Panc1 (cell line): ENCODE measurements around the gene GEMIN7. TPM values are rescaled to one million over a fixed set of nuclear protein-coding genes. Genes with fewer than 3 reads are reported as not detected.
A peak's percentile ranks its signal among the peaks of the same experiment; 100 is the strongest.

Experiments used
- ATAC-seq: fragments of 200-7000 bp; cut with Tn5 transposase; 2 replicates; pipeline ENCODE4 v1.9.1; 2020; ENCODE audit warnings: mild to moderate bottlenecking, moderate library complexity
- BruUV-seq: library from RNA; stranded (reverse); fragments of 400-500 nt; replicated peaks from 2 replicates; lab custom pipeline; 2021; lab: Mats Ljungman, UMichigan
- CTCF ChIA-PET: fragments of 300-600 bp; sonication (Branson Sonifier 250); formaldehyde crosslinking; loops from one replicate; lab custom pipeline; 2022; ENCODE audit warnings: antibody characterized with exemption; lab: Charles Lee
- POLR2A ChIA-PET: fragments of 300-600 bp; sonication (Branson Sonifier 250); formaldehyde crosslinking; loops from one replicate; lab custom pipeline; 2022; ENCODE audit warnings: antibody characterized with exemption; lab: Charles Lee
- DNase-seq: peaks from one replicate; pipeline ENCODE4 v3.0.0-alpha.2; 2010; ENCODE audit warnings: low read depth, low spot score
- H3K27ac ChIP-seq: 2 replicates; pipeline ENCODE4 v1.5.1; 2011; ENCODE audit warnings: mild to moderate bottlenecking, low read length, inconsistent platforms
- H3K27me3 ChIP-seq: fragments of 200-500 bp; sonication (Bioruptor generic); 2 replicates; pipeline ENCODE4 v1.6.0; 2014; ENCODE audit warnings: low read length, inconsistent platforms; ENCODE audit not compliant: control insufficient read depth, insufficient read depth
- H3K36me3 ChIP-seq: fragments of 200-500 bp; sonication (Bioruptor generic); 2 replicates; pipeline ENCODE4 v1.5.1; 2014; ENCODE audit warnings: inconsistent platforms, mild to moderate bottlenecking, low read length, moderate library complexity; ENCODE audit not compliant: control insufficient read depth, insufficient read depth
- H3K4me1 ChIP-seq: 2 replicates; pipeline ENCODE4 v1.5.1; 2011; ENCODE audit warnings: inconsistent platforms, mild to moderate bottlenecking, low read length, moderate library complexity; ENCODE audit not compliant: control insufficient read depth, insufficient read depth
- H3K4me3 ChIP-seq, 2 experiments: 2 replicates each; pipeline ENCODE4 v1.5.1; 2011 to 2012; ENCODE audit warnings: low read depth in 2 of 2, low read length in 2 of 2, mild to moderate bottlenecking in 2 of 2, inconsistent platforms in 1 of 2, moderate library complexity in 1 of 2
- H3K9me3 ChIP-seq: fragments of 200-500 bp; sonication (Bioruptor generic); 2 replicates; pipeline ENCODE4 v1.5.1; 2014; ENCODE audit warnings: low read depth, mild to moderate bottlenecking, inconsistent platforms, low read length, moderate library complexity; ENCODE audit not compliant: control insufficient read depth, insufficient read depth
- POLR2AphosphoS5 ChIP-seq: IDR thresholded peaks from 2 replicates; pipeline ENCODE4 v1.6.1; 2012; ENCODE audit warnings: mild to moderate bottlenecking, low read depth, low read length, moderate library complexity
- REST ChIP-seq, 2 experiments: IDR thresholded peaks; 2 replicates each; pipeline ENCODE4 v1.6.1; 2011 to 2012; ENCODE audit warnings: low read depth in 2 of 2, control low read depth in 1 of 2, low read length in 1 of 2, mild to moderate bottlenecking in 1 of 2, moderate library complexity in 1 of 2; ENCODE audit not compliant: insufficient read depth in 1 of 2
- SIN3A ChIP-seq: IDR thresholded peaks from 2 replicates; pipeline ENCODE4 v1.6.1; 2012; ENCODE audit warnings: low read depth, mild to moderate bottlenecking, low read length, moderate library complexity, borderline replicate concordance; ENCODE audit not compliant: insufficient read depth
- TCF7L2 ChIP-seq: IDR thresholded peaks from 2 replicates; pipeline ENCODE4 v1.6.1; 2011; ENCODE audit warnings: mild to moderate bottlenecking, low read depth, low read length, inconsistent platforms
- in situ Hi-C: cut with HindIII; loops from 2 replicates; pipeline ENCODE4 v1.10.0; 2016; ENCODE audit warnings: low sequenced_read_pairs, low pct_unique_long_range_greater_than_20kb
- intact Hi-C: fragments of 100-400 bp; cut with micrococcal nuclease; formaldehyde crosslinking; loops from one replicate; pipeline ENCODE4 v1.10.0; 2022; ENCODE audit not compliant: unreplicated experiment
- total RNA-seq: library from RNA; stranded (reverse); gene quantifications from one replicate; pipeline ENCODE4 v1.2.1, GENCODE V29; 2021; ENCODE audit not compliant: unreplicated experiment
- TF ChIP-seq, protein P1 (sequence below): fragments of 450-650 bp; IDR thresholded peaks from 2 replicates; pipeline ENCODE4 v1.5.1; 2017; ENCODE audit warnings: mild to moderate bottlenecking

GEMIN7 gene
- total RNA-seq, 1 experiment from 2014 or later, result 29.5 TPM

DNA sequence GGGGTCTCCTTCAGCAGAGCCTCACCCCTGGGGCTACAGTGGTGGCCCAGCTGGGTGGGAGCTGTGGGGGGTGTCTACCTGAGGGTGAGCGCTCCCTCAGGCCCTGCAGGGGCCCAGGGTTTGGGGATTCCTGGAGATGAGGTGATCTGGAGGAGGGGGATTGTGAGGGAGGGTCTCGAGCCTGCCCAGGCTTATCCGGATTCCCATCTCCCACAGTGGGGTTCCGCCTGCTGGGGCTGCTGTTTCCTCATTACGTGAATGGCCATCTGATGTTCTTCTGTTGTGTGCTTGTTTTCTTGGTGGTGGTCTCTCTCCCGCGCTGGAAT, 18.4 kb downstream of the GEMIN7 start:
- H3K36me3 ChIP-seq, result peaks cover 4% of the 10 kb centered on the region; the same call in 1 of the 2 replicates
- TF ChIP-seq TCF7L2, result no peak
- TF ChIP-seq, protein P1, sequence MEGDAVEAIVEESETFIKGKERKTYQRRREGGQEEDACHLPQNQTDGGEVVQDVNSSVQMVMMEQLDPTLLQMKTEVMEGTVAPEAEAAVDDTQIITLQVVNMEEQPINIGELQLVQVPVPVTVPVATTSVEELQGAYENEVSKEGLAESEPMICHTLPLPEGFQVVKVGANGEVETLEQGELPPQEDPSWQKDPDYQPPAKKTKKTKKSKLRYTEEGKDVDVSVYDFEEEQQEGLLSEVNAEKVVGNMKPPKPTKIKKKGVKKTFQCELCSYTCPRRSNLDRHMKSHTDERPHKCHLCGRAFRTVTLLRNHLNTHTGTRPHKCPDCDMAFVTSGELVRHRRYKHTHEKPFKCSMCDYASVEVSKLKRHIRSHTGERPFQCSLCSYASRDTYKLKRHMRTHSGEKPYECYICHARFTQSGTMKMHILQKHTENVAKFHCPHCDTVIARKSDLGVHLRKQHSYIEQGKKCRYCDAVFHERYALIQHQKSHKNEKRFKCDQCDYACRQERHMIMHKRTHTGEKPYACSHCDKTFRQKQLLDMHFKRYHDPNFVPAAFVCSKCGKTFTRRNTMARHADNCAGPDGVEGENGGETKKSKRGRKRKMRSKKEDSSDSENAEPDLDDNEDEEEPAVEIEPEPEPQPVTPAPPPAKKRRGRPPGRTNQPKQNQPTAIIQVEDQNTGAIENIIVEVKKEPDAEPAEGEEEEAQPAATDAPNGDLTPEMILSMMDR, result no peak
- TF ChIP-seq POLR2AphosphoS5, result no peak
- no peak for TF ChIP-seq REST (IDR thresholded peaks at IDR 0.05; ENCODE audit: insufficient read depth in 1 of 2, low read depth in 2 of 2, low read length in 1 of 2)
- TF ChIP-seq SIN3A, result no peak
- H3K4me1 ChIP-seq, result peaks cover 45% of the 10 kb centered on the region
- no peaks in the 10 kb centered on the region for H3K27me3 ChIP-seq
- H3K27ac ChIP-seq, result no peak overlapping the region; the same call in 1 of the 2 replicates
- ATAC-seq (no peak), DNase-seq (no peak)
- CTCF ChIA-PET, result no interaction called here
- POLR2A ChIA-PET, result no interaction called here
- H3K9me3 ChIP-seq, result no peaks in the 10 kb centered on the region
- intact Hi-C loops (no loop called here), in situ Hi-C loops (no loop called here)
- no peak overlapping the region for H3K4me3 ChIP-seq
- BruUV-seq, result no TSS peak

- DNase-seq, result peak; percentile 65
- H3K27ac ChIP-seq, result peak overlapping the region; percentile 48; the same call in 1 of the 2 replicates
- TF ChIP-seq POLR2AphosphoS5, result no peak
- TF ChIP-seq, protein P1, result no peak
- TF ChIP-seq REST (IDR thresholded peaks at IDR 0.05; ENCODE audit: insufficient read depth in 1 of 2, low read depth in 2 of 2, low read length in 1 of 2), result no peak
- no peak for TF ChIP-seq TCF7L2
- TF ChIP-seq SIN3A, result no peak
- H3K36me3 ChIP-seq, result peaks cover 4% of the 10 kb centered on the region; the same call in 1 of the 2 replicates
- peaks cover 45% of the 10 kb centered on the region for H3K4me1 ChIP-seq
- in situ Hi-C loops, result no loop called here
- ChIA-PET CTCF (no interaction called here), POLR2A (no interaction called here)
- peak; percentile 78 for ATAC-seq
- no TSS peak for BruUV-seq
- H3K27me3 ChIP-seq, result no peaks in the 10 kb centered on the region
- no peaks in the 10 kb centered on the region for H3K9me3 ChIP-seq
- H3K4me3 ChIP-seq, result peak overlapping the region in 1 of 2 experiments; percentile 6; a peak in 1 of 4 replicates
- intact Hi-C loops, result no loop called here
These were observed 18.9 kb downstream of the GEMIN7 start for GRCh38 chr19:45097776-45098520.
